ENCODE data around the gene ELMO1. TPM values are rescaled to one million over a fixed set of nuclear protein-coding genes. Genes with fewer than 3 reads are reported as not detected.

The ELMO1 gene
- total and polyA plus RNA-seq, 2 experiments from 2014 or later, result 6.5 to 24.9 TPM

- no peak for TF ChIP-seq ZNF462 (CRISPR knock-in tag; IDR thresholded peaks at IDR 0.05)
Measured at GRCh38 chr7:37220664-37221063, 228.0 kb downstream of the ELMO1 start (continued).

- DNase-seq (ENCODE audit: low spot score), result peak; percentile 37
- TF ChIP-seq ZNF462 (CRISPR knock-in tag; IDR thresholded peaks at IDR 0.05) (no peak), ZNF114 (CRISPR knock-in tag; IDR thresholded peaks at IDR 0.05) (no peak), CTCF (conservative IDR thresholded peaks at IDR 0.05; ENCODE audit: low read depth in 2 of 2) (no peak), JUNB (IDR thresholded peaks at IDR 0.05; ENCODE audit: unreplicated experiment) (no peak), ZNF331 (CRISPR knock-in tag; IDR thresholded peaks at IDR 0.05; ENCODE audit: low read depth) (no peak), STAT1 (IDR thresholded peaks at IDR 0.05; ENCODE audit: unreplicated experiment) (no peak), ETS1 (IDR thresholded peaks at IDR 0.05) (no peak)
Measured at GRCh38 chr7:37218956-37219355, 229.7 kb downstream of the ELMO1 start.

More at GRCh38 chr7:37218956-37219355, 229.7 kb downstream of the ELMO1 start:
- peaks cover 3% of the 10 kb centered on the region for H3K27me3 Mint-ChIP-seq (ENCODE audit: insufficient read depth, low read depth, poor library complexity)
- no peaks in the 10 kb centered on the region for H3K36me3 ChIP-seq (ENCODE audit: insufficient read depth)
- H2AFZ ChIP-seq, result no peak overlapping the region
- peaks cover 34% of the 10 kb centered on the region for H3K4me1 Mint-ChIP-seq
- no peaks in the 10 kb centered on the region for H3K79me2 ChIP-seq (replicated peaks; ENCODE audit: insufficient read depth)
- H3K9me2 ChIP-seq (ENCODE audit: insufficient read depth), result peaks cover under 1% of the 10 kb centered on the region; the same call in 1 of the 2 replicates
- H3K4me3 Mint-ChIP-seq, result no peak overlapping the region
- no peaks in the 10 kb centered on the region for H3K9me3 Mint-ChIP-seq
- H3K27ac ChIP-seq (ENCODE audit: low read depth), result peak overlapping the region; percentile 40; the same call in 1 of the 2 replicates
- peak; percentile 87 for ATAC-seq
- H3K36me3 Mint-ChIP-seq (ENCODE audit: low read depth), result peaks cover 3% of the 10 kb centered on the region; the same call in 1 of the 3 replicates
- no peak overlapping the region for H3K4me3 ChIP-seq
- no peak overlapping the region for H3K4me2 ChIP-seq
- H4K20me1 ChIP-seq (replicated peaks; ENCODE audit: insufficient read depth), result no peaks in the 10 kb centered on the region
- peak overlapping the region; percentile 89 for H3K27ac Mint-ChIP-seq
- H3K27me3 ChIP-seq (ENCODE audit: insufficient read depth), result no peaks in the 10 kb centered on the region
- no peaks in the 10 kb centered on the region for H3F3A ChIP-seq (replicated peaks; ENCODE audit: low read depth)
- H3K4me1 ChIP-seq (ENCODE audit: insufficient read depth), result peaks cover 18% of the 10 kb centered on the region

All from GM23338 (cell line).